HCT116 (cell line): ENCODE measurements around the gene ZNF311. TPM values are rescaled to one million over a fixed set of nuclear protein-coding genes. Genes with fewer than 3 reads are reported as not detected.
A peak's percentile ranks its signal among the peaks of the same experiment; 100 is the strongest.

Experiments used
- ATAC-seq: fragments of 200-7000 bp; cut with Tn5 transposase; 2 replicates; pipeline ENCODE4 v1.9.1; 2020; ENCODE audit warnings: mild to moderate bottlenecking, moderate library complexity
- BruUV-seq: library from RNA; stranded (reverse); fragments of 400-500 nt; replicated peaks from 2 replicates; lab custom pipeline; 2021; lab: Mats Ljungman, UMichigan
- CTCF ChIA-PET: fragments of 300-600 bp; sonication (Branson Sonifier 250); formaldehyde crosslinking; loops from one replicate; lab custom pipeline; 2021; ENCODE audit warnings: antibody characterized with exemption; lab: Charles Lee
- POLR2A ChIA-PET: fragments of 300-600, 350-600 bp; sonication (Branson Sonifier 250); formaldehyde crosslinking; loops from one replicate; lab custom pipeline; 2021; ENCODE audit warnings: antibody characterized with exemption; lab: Charles Lee
- RAD21 ChIA-PET, 2 experiments: fragments of 300-600 bp; sonication (Branson Sonifier 250); formaldehyde crosslinking; loops; one replicate each; lab custom pipeline; 2023; ENCODE audit warnings: low total read pairs in 2 of 2; ENCODE audit not compliant: uncharacterized antibody in 2 of 2, unreplicated experiment in 2 of 2, low non-redundant PET in 1 of 2; lab: Charles Lee
- DNase-seq: peaks from one replicate; pipeline ENCODE4 v3.0.0-alpha.2; 2010; ENCODE audit warnings: low read depth, low spot score
- H2AFZ ChIP-seq: fragments of 200-600 bp; shearing (Covaris generic), sonication (generic); 2 replicates; pipeline ENCODE4 v1.6.1; 2017; ENCODE audit warnings: low read depth, mixed run types, mixed read lengths, antibody characterized with exemption, low read length; ENCODE audit not compliant: poor library complexity, severe bottlenecking
- H3K27ac ChIP-seq: 2 replicates; pipeline ENCODE4 v1.5.1; 2012; ENCODE audit warnings: low read depth, low read length
- H3K27me3 ChIP-seq: fragments of 200-600 bp; sonication (generic); 2 replicates; pipeline ENCODE4 v1.6.1; 2016; ENCODE audit warnings: mixed run types, low read length, mixed read lengths; ENCODE audit not compliant: insufficient read depth
- H3K36me3 ChIP-seq, 2 experiments: fragments of 200-500 bp in 1 of 2; fragments of 200-600 bp in 1 of 2; sonication (Bioruptor generic) in 1 of 2; sonication (generic) in 1 of 2; 2 replicates each; pipeline versions ENCODE4 v1.5.1 to v1.6.1; 2014 to 2016; ENCODE audit warnings: low read length in 2 of 2, inconsistent platforms in 1 of 2, mixed read lengths in 1 of 2, mixed run types in 1 of 2; ENCODE audit not compliant: insufficient read depth in 2 of 2, control insufficient read depth in 1 of 2
- H3K4me1 ChIP-seq, 2 experiments: fragments of 200-600 bp in 1 of 2; sonication (generic) in 1 of 2; 2 replicates each; pipeline versions ENCODE4 v1.5.1 to v1.6.1; 2012 to 2017; ENCODE audit warnings: low read length in 2 of 2, inconsistent platforms in 1 of 2, mild to moderate bottlenecking in 1 of 2, mixed read lengths in 1 of 2, mixed run types in 1 of 2, moderate library complexity in 1 of 2; ENCODE audit not compliant: insufficient read depth in 2 of 2, control insufficient read depth in 1 of 2
- H3K4me2 ChIP-seq: fragments of 200-600 bp; sonication (generic); 2 replicates; pipeline ENCODE4 v1.6.1; 2017; ENCODE audit warnings: mixed run types, low read length, mixed read lengths
- H3K4me3 ChIP-seq, 2 experiments: fragments of 200-600 bp in 1 of 2; sonication (generic) in 1 of 2; replicated peaks in 1 of 2; 2 replicates each; pipeline ENCODE4 v1.5.1; 2011 to 2016; ENCODE audit warnings: low read length in 2 of 2, control low read depth in 1 of 2, low read depth in 1 of 2, mild to moderate bottlenecking in 1 of 2, mixed read lengths in 1 of 2, mixed run types in 1 of 2
- H3K79me2 ChIP-seq: fragments of 200-600 bp; sonication (generic); 2 replicates; pipeline ENCODE4 v1.6.1; 2017; ENCODE audit warnings: mild to moderate bottlenecking, mixed run types, low read length, moderate library complexity, mixed read lengths; ENCODE audit not compliant: insufficient read depth
- H3K9ac ChIP-seq: fragments of 200-600 bp; sonication (generic); 2 replicates; pipeline ENCODE4 v1.6.1; 2016; ENCODE audit warnings: low read length, mixed read lengths
- H3K9me2 ChIP-seq: fragments of 200-600 bp; sonication (generic), shearing (Covaris generic); 2 replicates; pipeline ENCODE4 v1.6.1; 2017; ENCODE audit warnings: mixed run types, mild to moderate bottlenecking, moderate library complexity; ENCODE audit not compliant: insufficient read depth
- H3K9me3 ChIP-seq, 2 experiments: fragments of 200-500 bp in 1 of 2; fragments of 200-600 bp in 1 of 2; sonication (Bioruptor generic) in 1 of 2; sonication (generic) in 1 of 2; 2 replicates each; pipeline ENCODE4 v1.6.1; 2014 to 2017; ENCODE audit warnings: low read length in 2 of 2, mixed read lengths in 2 of 2, inconsistent platforms in 1 of 2, low read depth in 1 of 2, mild to moderate bottlenecking in 1 of 2, mixed run types in 1 of 2, moderate library complexity in 1 of 2; ENCODE audit not compliant: control insufficient read depth in 1 of 2, insufficient read depth in 1 of 2
- H4K20me1 ChIP-seq: fragments of 200-600 bp; sonication (generic), shearing (Covaris generic); 2 replicates; pipeline ENCODE4 v1.6.1; 2017; ENCODE audit warnings: mixed run types, mild to moderate bottlenecking, moderate library complexity; ENCODE audit not compliant: insufficient read depth
- ATF3 ChIP-seq: IDR thresholded peaks from 2 replicates; pipeline ENCODE4 v1.6.1; 2012
- CBX3 ChIP-seq: IDR thresholded peaks from 2 replicates; pipeline ENCODE4 v1.6.1; 2012; ENCODE audit warnings: low read depth
- CTCF ChIP-seq, 3 experiments: fragments of 200-600 bp in 1 of 3; sonication (generic) in 1 of 3; IDR thresholded peaks in 2 of 3; conservative IDR thresholded peaks in 1 of 3; 2 replicates each; pipeline ENCODE4 v1.5.1; 2012 to 2017; ENCODE audit warnings: low read depth in 2 of 3, low read length in 2 of 3, antibody characterized with exemption in 1 of 3, borderline replicate concordance in 1 of 3, control low read depth in 1 of 3, mild to moderate bottlenecking in 1 of 3, mixed read lengths in 1 of 3, mixed run types in 1 of 3, moderate library complexity in 1 of 3; ENCODE audit not compliant: insufficient read depth in 1 of 3
- EZH2 ChIP-seq: fragments of 200-600 bp; sonication (generic); IDR thresholded peaks from 2 replicates; pipeline ENCODE4 v1.6.1; 2017; ENCODE audit warnings: antibody characterized with exemption, mixed run types
- FOSL1 ChIP-seq: IDR thresholded peaks from 2 replicates; pipeline ENCODE4 v1.6.1; 2012; ENCODE audit warnings: low read depth
- POLR2A ChIP-seq: IDR thresholded peaks from 2 replicates; pipeline ENCODE4 v1.7.0; 2011; ENCODE audit warnings: borderline replicate concordance; ENCODE audit not compliant: insufficient read depth, insufficient read length; ENCODE audit errors: extremely low read depth
- RAD21 ChIP-seq: IDR thresholded peaks from 2 replicates; pipeline ENCODE4 v1.6.1; 2012; ENCODE audit warnings: low read depth, mild to moderate bottlenecking
- SIN3A ChIP-seq: IDR thresholded peaks from 2 replicates; pipeline ENCODE4 v1.6.1; 2012; ENCODE audit warnings: low read depth
- SP1 ChIP-seq: IDR thresholded peaks from 2 replicates; pipeline ENCODE4 v1.6.1; 2012; ENCODE audit warnings: low read depth
- YY1 ChIP-seq: IDR thresholded peaks from 2 replicates; pipeline ENCODE4 v1.6.1; 2011; ENCODE audit warnings: low read length, low read depth, moderate library complexity, mild to moderate bottlenecking; ENCODE audit not compliant: insufficient replicate concordance; ENCODE audit errors: extremely low read depth
- ZBTB33 ChIP-seq: IDR thresholded peaks from 2 replicates; pipeline ENCODE4 v1.6.1; 2011; ENCODE audit warnings: mild to moderate bottlenecking, low read length, moderate library complexity; ENCODE audit not compliant: insufficient replicate concordance; ENCODE audit errors: extremely low read depth
- ZFX ChIP-seq: fragments of 450-650 bp; IDR thresholded peaks from 2 replicates; pipeline ENCODE4 v1.6.1; 2017
- intact Hi-C: fragments of 100-400 bp; cut with micrococcal nuclease; formaldehyde crosslinking; loops from 2 replicates; pipeline ENCODE4 v1.10.0; 2022
- total RNA-seq: library from RNA; stranded (reverse); gene quantifications from one replicate; pipeline ENCODE4 v1.2.1, GENCODE V29; 2021; ENCODE audit not compliant: unreplicated experiment

Gene ZNF311
- total RNA-seq, 1 experiment from 2014 or later: not detected

- peak overlapping the region; percentile 24 for H2AFZ ChIP-seq
- H3K27me3 ChIP-seq: no peaks in the 10 kb centered on the region
- H3K4me3 ChIP-seq: no peak overlapping the region
- peak overlapping the region; percentile 18 for H3K27ac ChIP-seq
- peaks cover 35 to 71% of the 10 kb centered on the region in 2 experiments for H3K4me1 ChIP-seq
- H3K9me3 ChIP-seq: no peaks in the 10 kb centered on the region
- H3K79me2 ChIP-seq: no peaks in the 10 kb centered on the region
- CTCF ChIA-PET: no interaction called here
- ATAC-seq: no peak
- H3K4me2 ChIP-seq: peak overlapping the region; percentile 84
- BruUV-seq: no TSS peak
- no peaks in the 10 kb centered on the region for H4K20me1 ChIP-seq
- no peak for DNase-seq
- POLR2A ChIA-PET: no interaction called here
- intact Hi-C loops: loop anchor here (2.0 to 10.0 kb wide), 4 partner anchors 144 to 378 kb away; no protein-coding TSS in a partner anchor
- TF ChIP-seq ZBTB33 (no peak), RAD21 (no peak)
- RAD21 ChIA-PET: no interaction called here
- no peaks in the 10 kb centered on the region for H3K9me2 ChIP-seq
- H3K36me3 ChIP-seq: no peaks in the 10 kb centered on the region
- peak overlapping the region; percentile 14; the same call in 1 of the 2 replicates for H3K9ac ChIP-seq
Measured at GRCh38 chr6:28982476-28983266, 22.4 kb downstream of the ZNF311 start.

GRCh38 chr6:28981833-28982475, 23.2 kb downstream of the ZNF311 start:
- Histone ChIP-seq H3K9me2 (no peaks in the 10 kb centered on the region), H3K9ac (no peak overlapping the region), H3K4me2 (peak overlapping the region; percentile 84), H3K27me3 (no peaks in the 10 kb centered on the region), H3K4me1 (peaks cover 35 to 71% of the 10 kb centered on the region in 2 experiments), H3K4me3 (peak overlapping the region; percentile 31 to 56), H3K9me3 (no peaks in the 10 kb centered on the region), H3K36me3 (no peaks in the 10 kb centered on the region), H2AFZ (peak overlapping the region; percentile 24), H3K79me2 (no peaks in the 10 kb centered on the region), H4K20me1 (no peaks in the 10 kb centered on the region), H3K27ac (peak overlapping the region; percentile 24; the same call in 1 of the 2 replicates)
- peak; percentile 35 for ATAC-seq
- POLR2A ChIA-PET: interaction anchor here (1.5 kb wide), 1 partner anchor 42 kb away, joined by 4 read pairs; no protein-coding TSS in a partner anchor
- intact Hi-C loops: loop anchor here (1.0 to 10.0 kb wide), 7 partner anchors 29 to 377 kb away; no protein-coding TSS in a partner anchor
- peak; percentile 91 for DNase-seq
- CTCF ChIA-PET: interaction anchor here (2.1 kb wide), 1 partner anchor 144 kb away, joined by 6 read pairs; no protein-coding TSS in a partner anchor
- RAD21 ChIA-PET: no interaction called here
- BruUV-seq: no TSS peak
- TF ChIP-seq FOSL1 (no peak), CBX3 (no peak; the same call in none of the 2 replicates), EZH2 (no peak), ZFX (no peak), ATF3 (peak; percentile 99), CTCF (IDR thresholded peaks at IDR 0.05 in 2 of 3, conservative IDR thresholded peaks at IDR 0.05 in 1 of 3; ENCODE audit: borderline replicate concordance in 1 of 3, insufficient read depth in 1 of 3, low read depth in 2 of 3, low read length in 2 of 3) (no peak), POLR2A (no peak), SP1 (0 out of 2 replicates have a peak, but pooled peaks have one; percentile 3), YY1 (no peak), SIN3A (no peak)
